ENCODE results near the gene GRIA1.
"Not testable (repeated sequence)": the region's sequence is repeated elsewhere in the genome, so short reads cannot be mapped to it uniquely, and the experiment has no call there.

The GRIA1 gene

DNA sequence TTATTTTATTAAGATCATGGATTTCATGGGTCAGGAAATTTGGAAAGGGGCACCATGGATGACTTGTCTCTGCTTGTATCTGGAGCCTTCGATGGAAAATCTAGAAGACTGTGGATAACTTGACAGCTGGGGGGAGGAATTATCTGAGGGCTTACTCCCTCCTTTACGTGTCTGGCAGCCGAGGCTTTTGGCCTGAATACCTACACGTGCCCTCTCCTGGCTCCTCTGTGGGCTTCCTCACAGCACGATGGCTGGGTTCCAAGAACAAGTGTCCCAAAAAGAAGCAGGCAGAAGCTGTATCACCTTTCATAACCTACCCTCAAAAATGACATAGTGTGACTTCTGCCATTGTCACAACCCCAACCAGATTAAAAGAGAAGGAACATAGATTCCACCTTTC, 228.9 kb downstream of the GRIA1 start:
- DNase-seq (ENCODE audit: low read depth), result no peak

DNA sequence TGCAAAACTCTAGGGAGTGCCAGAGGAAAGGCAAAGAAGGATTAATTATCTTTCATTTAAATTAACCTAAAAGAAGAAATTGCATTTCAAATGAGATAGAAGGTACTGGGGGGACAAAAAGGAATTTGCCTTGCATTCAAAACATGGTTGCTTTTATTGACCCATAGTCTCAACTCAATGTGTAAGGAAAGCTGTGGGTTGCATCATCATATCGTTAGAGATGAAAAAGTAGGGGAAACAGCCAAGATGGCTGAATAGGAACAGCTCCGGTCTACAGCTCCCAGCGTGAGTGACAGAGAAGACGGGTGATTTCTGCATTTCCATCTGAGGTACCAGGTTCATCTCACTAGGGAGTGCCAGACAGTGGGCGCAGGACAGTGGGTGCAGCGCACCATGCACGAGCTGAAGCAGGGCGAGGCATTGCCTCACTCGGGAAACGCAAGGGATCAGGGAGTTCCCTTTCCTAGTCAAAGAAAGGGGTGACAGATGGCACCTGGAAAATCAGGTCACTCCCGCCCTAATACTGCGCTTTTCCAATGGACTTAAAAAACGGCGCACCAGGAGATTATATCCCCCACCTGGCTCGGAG, 232.6 kb downstream of the GRIA1 start:
- DNase-seq (ENCODE audit: low read depth), result not testable (repeated sequence)

DNA sequence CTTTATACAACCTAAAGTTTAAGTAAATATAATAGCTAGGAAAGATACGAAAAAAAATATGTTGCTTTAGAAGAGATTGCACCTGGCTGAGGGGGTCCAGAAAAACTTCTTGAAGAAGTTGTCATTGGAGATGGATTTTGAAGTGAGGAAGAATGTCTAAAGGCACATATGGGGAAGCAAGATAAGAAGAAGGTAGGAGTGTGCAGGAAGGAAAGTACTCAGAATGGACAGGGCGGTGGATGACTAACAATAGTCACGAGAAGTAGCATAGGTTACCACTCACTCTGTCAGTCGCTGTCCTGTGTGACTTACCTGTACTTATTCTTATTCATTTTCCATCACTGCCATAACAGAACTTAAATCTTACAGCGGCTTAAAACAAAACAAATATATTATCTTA, 251.6 kb downstream of the GRIA1 start:
- DNase-seq (ENCODE audit: low read depth), result no peak

DNA sequence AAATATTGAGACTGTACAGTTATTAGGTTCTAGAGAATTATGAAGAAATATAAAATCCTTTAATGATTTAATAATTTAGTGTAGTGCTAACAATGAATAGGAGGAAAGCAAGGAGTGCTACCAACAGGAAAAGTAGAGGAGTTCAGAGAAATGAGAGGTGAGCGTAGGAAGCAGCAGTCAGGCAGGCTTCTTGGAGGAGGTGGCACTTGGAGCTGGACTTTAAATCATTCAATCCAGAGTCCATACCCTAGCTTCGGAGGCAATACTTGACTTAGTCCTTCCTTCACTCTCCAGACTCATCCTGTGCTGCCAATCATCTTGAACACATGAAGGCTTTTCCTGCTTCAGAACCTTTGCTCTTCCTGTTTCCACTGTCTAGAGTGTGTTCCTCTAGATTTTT, 254.3 kb downstream of the GRIA1 start:
- DNase-seq (ENCODE audit: low read depth), result no peak

DNA sequence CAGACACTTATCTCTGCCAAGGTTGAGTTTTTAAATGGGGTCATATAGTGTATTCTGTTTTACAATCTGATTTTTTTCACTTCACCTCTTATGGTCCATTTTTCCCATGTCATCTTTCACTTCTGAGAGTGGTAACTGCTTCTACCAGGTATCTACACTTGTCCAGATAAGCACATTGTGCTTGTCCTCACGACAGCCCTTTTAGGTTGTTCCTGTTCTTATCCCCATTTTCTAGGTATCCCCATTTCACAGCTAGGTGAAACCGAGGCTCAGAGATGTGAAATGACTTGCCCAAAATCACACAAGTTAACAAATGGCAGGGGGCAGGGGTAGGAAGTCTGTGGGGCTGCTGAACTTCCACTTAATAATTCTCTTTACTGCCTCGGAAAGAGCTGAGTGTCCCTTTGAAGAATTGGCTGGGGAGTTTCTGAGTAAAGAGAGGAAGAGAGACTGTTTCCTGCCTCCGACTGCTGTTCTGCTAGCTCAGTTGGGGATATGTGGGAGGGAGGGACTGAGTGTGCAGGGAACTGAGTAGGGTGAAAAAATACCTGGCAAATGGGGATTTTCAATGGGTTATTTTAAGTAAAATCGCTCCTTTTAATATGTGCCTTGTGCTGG, 255.4 kb downstream of the GRIA1 start:
- no peak for DNase-seq (ENCODE audit: low read depth)

DNA sequence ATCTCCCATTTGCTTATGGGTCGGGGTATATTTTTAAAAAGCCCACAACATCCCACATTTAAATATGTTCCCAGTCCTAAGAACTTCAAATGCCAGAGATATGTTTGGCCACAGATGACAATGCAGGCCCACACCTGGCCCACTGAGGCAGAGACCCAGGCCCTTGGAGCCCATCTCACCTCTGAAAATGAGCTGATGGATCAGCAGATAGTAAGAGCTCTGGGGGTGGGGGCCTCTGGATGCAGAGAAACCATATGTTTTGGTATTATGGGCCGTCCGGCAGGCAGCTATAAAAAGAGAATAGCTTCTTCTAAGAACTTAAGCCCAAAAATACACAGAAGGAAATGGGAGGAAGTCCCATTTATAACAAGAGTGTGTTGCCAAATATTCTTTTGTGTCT, 256.0 kb downstream of the GRIA1 start:
- no peak for DNase-seq (ENCODE audit: low read depth)

DNA sequence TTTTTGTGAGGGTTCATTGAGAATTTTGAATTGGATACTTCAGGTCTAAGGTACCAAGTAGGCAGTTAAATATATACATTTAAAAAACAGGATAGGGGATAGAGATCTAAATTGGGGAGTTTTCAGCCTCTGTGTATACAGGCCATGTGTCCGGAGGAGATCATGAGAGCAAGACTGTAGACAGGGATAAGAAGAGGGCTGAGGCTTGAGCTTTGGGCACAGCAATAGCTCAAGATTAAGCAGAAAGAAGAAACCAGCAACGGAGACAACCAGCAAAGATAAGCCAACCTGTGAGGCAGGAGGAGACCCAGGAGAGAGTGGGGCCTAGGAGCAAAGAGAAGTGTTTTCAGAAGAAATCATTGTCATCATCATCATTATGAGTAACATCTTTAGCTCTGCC, 258.4 kb downstream of the GRIA1 start:
- DNase-seq (ENCODE audit: low read depth), result no peak

DNA sequence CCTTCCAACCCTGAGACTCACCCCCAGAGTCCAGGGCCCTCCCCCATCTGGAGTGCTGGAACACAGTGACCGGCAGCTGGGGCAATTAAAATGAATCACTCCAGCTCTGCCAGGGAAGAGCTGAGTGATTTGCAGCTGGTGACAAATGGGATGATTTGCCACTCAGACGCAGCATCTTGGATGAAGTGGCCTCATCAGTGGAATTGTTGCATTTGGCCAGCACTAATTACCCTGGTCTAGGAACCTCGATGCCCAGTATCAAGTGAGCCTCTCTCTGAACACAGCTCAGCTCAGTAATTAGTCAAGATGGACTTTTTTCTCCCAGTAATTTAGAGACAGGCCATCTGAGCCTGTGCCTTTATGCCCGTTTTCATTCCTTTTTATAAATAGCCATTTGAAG, 259.5 kb downstream of the GRIA1 start:
- peak; percentile 42 for DNase-seq (ENCODE audit: low read depth)

DNA sequence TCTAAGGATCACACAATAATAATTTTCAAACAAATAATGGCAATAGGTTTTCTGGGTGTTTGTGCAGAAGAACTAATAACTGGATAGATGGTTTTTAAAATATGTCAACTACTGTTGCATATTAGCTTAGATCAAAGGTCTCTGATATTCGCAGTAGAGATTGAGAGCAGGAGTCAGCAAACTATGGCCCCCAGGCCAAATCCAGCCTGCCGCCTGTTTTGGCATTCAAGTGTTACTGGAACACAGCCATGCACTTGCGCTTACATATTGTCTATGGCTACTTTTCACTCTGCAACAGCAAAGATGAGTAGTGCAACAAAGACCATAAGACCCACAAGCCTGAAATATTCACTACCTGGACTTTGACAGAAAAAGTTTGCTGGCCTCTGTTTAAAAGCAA, 260.8 kb downstream of the GRIA1 start:
- no peak for DNase-seq (ENCODE audit: low read depth)

DNA sequence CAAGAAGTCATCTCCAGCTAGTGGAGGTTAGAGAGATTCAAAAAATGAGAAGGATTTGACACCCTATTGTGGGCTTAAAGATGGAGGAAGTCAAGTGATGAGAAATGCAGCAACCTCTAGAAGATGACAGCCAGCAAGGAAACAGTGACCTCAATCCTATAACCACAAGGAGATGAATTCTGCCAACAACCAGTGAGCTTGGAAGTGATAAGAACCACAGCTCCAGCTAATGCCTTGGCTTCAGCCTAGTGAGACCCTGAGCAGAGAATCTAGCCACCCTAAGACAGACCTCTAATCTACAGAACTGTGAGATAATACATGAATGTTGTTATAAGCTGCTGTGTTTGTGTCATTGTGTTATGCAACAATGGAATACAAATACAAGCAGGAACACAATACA, 262.4 kb downstream of the GRIA1 start:
- no peak for DNase-seq (ENCODE audit: low read depth)

DNA sequence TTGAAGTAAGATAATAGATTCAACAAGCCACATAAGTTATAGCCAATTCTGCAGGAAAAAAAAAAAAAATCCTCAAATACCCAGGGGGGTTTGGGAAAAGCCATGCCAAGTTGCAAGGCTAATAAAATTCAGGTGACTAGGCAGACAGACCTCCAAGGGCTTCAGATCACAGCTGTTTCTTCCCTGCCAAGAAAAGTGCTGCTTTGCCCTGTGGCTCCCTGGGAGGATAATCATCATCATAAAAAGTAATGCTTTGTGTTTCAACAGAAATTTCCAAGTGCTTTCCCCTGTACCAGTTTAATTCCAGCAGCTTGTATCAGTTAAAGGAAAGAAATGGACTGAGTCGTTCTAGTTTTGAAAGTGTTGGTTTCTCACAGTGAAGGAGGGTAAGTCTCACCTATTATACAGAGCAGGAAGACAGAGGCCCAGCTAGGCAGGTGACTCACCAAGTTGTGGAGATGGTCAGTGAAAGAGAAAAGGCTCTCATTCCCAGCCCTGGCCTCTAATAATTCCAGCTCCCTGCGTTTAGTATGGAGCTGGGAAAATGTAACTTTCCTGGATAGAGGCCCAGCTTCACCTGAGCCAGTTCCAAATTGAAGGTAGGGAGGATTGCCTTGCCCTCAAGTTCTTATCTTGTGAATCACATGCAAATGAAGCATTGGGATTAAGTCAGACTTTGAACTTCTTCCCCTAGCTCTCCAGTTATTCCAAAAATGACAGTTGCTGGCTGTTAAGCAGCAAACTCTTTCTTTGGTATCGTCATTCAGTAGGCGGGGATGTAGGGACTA, 263.4 kb downstream of the GRIA1 start:
- no peak for DNase-seq (ENCODE audit: low read depth)

DNA sequence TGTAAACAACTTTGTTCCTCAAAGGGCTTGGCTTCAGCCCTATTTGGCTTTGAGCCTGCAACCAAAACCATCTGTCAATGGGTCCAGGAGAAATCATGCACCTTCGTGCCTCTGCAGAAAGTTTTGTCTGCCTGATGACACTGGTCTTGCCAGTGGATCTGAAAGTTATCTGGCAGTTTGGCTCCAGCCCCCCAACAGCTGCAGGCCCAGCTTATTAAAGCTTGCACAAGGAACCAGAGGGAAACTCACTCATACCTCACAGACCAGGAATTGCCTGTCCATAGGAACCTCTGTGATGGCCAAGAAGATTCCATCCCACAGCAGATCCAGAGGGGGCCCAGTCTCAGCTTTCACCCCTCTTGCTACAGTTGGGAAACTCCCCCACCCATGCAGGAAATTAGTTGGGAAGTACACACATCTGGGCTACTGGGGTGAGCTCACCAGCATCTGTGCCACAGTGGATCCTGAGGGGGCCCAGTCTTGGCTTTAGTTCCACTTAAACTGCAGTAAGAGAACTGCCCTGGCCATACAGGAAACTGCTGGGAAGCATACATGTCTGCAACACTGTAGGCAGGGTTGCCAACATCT, 265.5 kb downstream of the GRIA1 start:
- DNase-seq (ENCODE audit: low read depth), result no peak

DNA sequence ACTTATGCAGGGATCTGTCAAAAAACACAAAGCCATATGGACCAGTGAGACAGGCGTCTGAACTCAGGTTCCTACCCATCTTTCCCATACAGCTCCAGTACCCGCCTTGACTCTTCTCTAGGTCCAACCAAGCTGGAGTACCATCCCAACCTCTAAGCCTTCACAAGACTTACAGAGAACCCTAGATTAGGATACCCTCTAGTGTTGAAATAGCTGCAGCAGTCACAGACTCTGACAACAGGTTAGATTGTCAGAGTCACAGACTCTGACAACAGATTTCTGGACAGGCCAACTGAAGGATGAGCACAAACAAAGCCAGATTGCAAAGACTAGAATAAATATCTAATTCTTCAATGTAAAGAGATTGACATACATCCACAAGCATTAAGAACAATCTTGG, 266.1 kb downstream of the GRIA1 start:
- no peak for DNase-seq (ENCODE audit: low read depth)

DNA sequence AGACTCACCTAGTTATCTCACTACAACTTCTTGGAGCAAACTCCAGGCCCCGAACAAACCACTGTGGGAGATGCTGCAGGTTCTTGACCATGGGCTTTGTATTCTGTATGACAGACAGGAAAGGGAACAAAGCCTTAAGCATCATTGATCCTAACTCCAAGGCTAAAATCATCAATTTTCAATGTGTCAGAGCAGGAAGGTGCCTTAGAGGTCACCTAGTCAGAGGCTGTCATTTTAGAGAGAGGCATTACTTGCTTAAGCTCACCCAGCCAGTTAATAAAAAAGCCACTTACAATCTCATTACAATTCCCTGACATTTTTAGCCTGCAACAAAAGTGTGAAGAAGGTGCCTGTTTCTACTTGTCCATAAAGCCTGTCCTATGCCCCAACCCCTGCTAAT, 275.5 kb downstream of the GRIA1 start:
- DNase-seq (ENCODE audit: low read depth), result no peak

DNA sequence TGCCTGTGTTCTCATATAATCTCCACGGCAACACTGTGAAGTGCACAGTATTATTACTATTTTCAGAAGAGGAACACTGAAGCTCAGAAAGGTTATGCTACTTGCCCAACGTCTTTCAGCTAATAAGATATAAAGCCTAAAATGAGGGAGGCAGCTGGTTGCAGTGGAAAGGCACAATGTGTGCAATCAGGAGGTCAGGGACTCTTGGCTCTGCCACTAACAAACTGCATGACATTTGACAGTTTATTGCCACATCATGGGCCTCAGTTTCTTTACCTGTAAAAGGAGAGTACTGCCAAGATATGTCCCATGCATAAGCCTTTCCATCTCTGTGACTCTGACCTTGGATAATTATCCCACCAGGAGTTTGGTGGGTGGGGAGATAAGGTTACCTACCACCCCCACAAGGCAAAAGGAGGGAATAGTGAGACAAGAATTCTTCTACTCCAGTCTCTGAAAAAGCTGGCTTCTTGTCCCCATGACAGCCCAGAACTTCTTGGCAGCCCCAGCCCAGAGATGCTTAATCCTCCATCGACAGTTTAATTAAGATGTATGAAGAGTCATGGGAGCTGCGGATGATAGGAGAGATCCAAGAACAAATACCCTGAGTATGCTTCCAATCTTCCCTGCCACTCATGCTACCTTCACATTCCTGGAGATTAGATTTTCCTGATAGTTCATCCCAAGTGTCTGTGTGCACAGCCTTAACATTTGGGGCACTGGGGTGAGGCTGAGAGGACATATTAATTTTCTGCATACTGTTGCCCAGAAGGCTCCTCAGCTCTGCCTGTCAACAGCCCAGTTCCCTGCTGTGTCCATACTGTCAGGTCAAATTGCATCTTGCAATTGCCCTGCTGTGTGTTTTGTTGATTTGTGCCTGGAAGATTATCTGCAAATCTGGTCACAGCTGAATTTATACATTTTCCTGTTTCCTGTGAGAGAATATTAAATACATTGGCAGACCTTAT, 277.0 kb downstream of the GRIA1 start:
- no peak for DNase-seq (ENCODE audit: low read depth)

DNA sequence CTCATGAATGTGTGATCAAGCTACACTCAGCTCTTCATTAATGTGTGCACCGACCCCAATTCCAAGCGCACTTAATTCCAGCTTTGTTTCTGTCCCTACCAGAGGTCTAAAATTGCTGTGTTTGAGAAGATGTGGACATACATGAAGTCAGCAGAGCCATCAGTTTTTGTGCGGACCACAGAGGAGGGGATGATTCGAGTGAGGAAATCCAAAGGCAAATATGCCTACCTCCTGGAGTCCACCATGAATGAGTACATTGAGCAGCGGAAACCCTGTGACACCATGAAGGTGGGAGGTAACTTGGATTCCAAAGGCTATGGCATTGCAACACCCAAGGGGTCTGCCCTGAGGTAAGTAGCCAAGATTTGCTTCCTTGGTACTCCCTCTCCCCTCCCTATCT, 279.6 kb downstream of the GRIA1 start:
- DNase-seq (ENCODE audit: low read depth), result no peak

DNA sequence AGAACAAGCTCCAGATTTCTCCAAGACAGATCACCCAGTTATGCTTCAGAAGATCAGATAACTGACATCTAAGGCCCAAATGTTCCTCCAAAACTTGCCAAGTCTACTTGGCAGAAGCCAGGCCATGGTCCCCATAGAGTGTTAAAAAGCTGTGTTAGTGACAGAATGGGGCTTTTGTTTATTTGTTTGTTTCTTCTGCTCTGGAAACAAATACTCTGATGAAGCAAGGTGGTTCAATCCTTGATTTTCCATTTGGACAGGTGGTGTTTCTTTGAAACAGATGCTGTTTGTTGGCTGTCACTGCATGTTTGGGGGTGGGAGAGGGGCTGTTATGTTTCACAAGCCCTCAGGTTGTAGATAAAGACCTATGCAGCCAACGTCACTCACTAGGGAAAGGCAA, 284.2 kb downstream of the GRIA1 start:
- DNase-seq (ENCODE audit: low read depth), result no peak

DNA sequence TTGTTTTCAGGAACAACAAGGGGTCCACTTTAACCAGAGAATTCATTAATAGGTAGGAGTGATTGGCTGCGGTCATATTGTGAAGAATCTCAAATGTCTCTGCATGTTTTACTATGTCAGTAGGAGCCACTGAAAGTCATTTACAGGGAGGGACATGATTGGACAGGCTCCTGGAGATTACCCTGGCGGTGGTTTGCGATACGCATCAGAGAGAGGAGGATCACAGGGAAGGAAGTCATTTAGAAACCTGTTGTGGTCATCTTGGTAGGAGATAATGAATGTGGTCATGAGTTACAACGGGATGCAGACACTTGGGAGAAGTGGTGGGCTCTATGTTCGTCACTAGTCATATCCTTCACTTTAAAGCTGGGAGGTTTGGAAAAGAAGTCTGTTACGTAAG, 285.5 kb downstream of the GRIA1 start:
- DNase-seq (ENCODE audit: low read depth), result no peak

DNA sequence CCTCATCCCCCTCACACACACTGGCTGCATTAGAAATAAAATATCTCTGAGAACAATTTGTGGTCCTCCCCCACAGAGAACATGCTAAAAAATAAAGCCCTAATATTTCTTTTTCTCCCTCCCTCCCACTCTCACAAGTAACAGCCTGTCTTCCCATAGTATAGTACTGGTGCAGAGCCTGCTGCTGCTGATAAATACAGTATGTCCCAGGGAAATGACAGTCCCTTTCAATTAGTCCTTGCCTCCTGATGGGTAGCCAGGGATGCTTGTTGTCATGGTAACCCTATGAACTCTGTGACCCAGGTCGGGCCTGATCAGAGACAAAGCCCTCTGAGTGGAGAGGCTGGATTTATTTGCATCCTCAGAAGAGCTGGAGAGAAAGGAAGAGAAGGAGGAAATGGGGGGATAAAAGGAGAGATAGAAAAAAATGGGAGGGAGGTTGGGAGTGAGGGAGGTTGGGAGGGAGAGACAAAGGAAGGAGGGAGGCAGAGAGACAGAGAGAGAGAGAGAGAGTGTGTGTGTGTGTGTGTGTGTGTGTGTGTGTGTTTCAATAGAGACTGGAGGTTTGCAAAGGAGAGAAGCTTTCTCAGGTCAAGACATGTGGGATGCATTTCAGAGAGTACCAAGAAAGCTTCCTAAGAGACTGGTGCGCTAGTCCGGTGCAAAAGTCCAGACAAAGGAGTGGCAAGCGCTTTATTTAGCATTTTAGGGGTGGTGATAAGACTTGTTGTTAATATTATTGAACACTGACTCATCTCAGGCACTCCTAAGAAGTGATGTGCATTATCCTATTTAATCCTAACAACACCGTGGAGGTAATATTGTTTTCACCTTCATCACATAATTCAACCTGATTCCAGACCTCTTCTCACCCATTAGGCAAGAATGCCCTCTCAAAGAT, 287.5 kb downstream of the GRIA1 start:
- DNase-seq (ENCODE audit: low read depth), result no peak

DNA sequence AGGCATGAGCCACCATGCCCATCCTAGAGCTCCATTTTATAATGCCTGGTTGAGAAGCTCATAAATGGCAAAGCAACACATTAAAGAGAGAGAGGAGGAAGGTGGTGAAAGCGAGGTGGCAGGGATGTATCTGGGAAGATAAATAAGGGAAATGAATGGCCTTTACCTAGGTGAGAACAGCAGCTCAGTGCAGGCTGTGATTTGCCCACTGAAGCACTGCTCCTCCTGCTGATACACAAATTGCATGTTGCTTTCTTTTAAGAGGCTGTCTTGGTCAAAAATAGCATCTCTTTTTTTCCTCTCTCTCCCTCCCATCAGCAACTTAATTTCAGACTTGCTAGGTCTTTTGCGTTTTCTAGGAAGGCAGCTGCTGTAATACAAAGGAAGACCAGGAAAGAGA, 289.4 kb downstream of the GRIA1 start:
- no peak for DNase-seq (ENCODE audit: low read depth)
